HepG2 (cell line): ENCODE data around the gene SIAH3. TPM values are rescaled to one million over a fixed set of nuclear protein-coding genes. Genes with fewer than 3 reads are reported as not detected.
"Not testable (repeated sequence)": the region's sequence is repeated elsewhere in the genome, so short reads cannot be mapped to it uniquely, and the experiment has no call there.

Source experiments
- ATAC-seq: fragments of 200-7000 bp; cut with Tn5 transposase; 3 replicates; pipeline ENCODE4 v1.9.1; 2020; ENCODE audit warnings: mild to moderate bottlenecking, moderate library complexity
- BruUV-seq: library from RNA; stranded (reverse); fragments of 400-500 nt; replicated peaks from 2 replicates; lab custom pipeline; 2021; lab: Mats Ljungman, UMichigan
- CTCF ChIA-PET: fragments of 300-600 bp; formaldehyde crosslinking; extraction: SDS; loops from one replicate; lab custom pipeline; 2021; ENCODE audit warnings: low total read pairs, inconsistent platforms, low intra/inter-chr PET ratio; lab: Yijun Ruan, JAX
- POLR2A ChIA-PET: fragments of 350-600 bp; sonication (Branson Sonifier 250); formaldehyde crosslinking; loops from one replicate; lab custom pipeline; 2020; ENCODE audit warnings: antibody characterized with exemption, inconsistent platforms; lab: Yijun Ruan, JAX
- DNase-seq: peaks from one replicate; pipeline ENCODE4 v3.0.0-alpha.2; 2015; ENCODE audit warnings: low spot score
- FAIRE-seq: peaks from 3 replicates; lab custom pipeline; 2011; peaks lifted over from hg19 to GRCh38; lab: Jason Lieb, UNC
- H2AFZ ChIP-seq: one replicate; pipeline ENCODE4 v1.6.1; 2011; ENCODE audit warnings: low read length, inconsistent platforms
- H3K27ac ChIP-seq: fragments of 300-600 bp; 3 replicates; pipeline ENCODE4 v1.8.0; 2011; ENCODE audit warnings: mixed run types, mild to moderate bottlenecking, mixed read lengths, low read length, inconsistent platforms; ENCODE audit not compliant: insufficient read depth; ENCODE audit errors: extremely low read length
- H3K27me3 ChIP-seq, 2 experiments: fragments of 200-600 bp in 1 of 2; 2 replicates in 1 of 2; 3 replicates in 1 of 2; pipeline versions ENCODE4 v1.6.0 to v1.8.0; 2011; ENCODE audit warnings: low read length in 2 of 2, mild to moderate bottlenecking in 2 of 2, moderate library complexity in 2 of 2, inconsistent platforms in 1 of 2; ENCODE audit not compliant: insufficient read depth in 2 of 2, control insufficient read depth in 1 of 2
- H3K36me3 ChIP-seq, 2 experiments: fragments of 200-600 bp in 1 of 2; replicated peaks in 1 of 2; 2 replicates in 1 of 2; 3 replicates in 1 of 2; pipeline versions ENCODE4 v1.5.1 to v1.8.0; 2011; ENCODE audit warnings: low read length in 2 of 2, inconsistent platforms in 1 of 2; ENCODE audit not compliant: insufficient read depth in 2 of 2, control insufficient read depth in 1 of 2
- H3K4me1 ChIP-seq: 2 replicates; pipeline ENCODE4 v1.5.1; 2012; ENCODE audit warnings: low read length, inconsistent platforms; ENCODE audit not compliant: insufficient read depth
- H3K4me2 ChIP-seq: 2 replicates; pipeline ENCODE4 v1.6.0; 2011; ENCODE audit warnings: low read depth, low read length, inconsistent platforms
- H3K4me3 ChIP-seq, 3 experiments: fragments of 200-600 bp in 1 of 3; sonication (generic), shearing (Covaris generic) in 1 of 3; replicated peaks in 1 of 3; 2 replicates each; pipeline ENCODE4 v1.5.1; 2011 to 2016; ENCODE audit warnings: low read length in 3 of 3, inconsistent platforms in 2 of 3, low read depth in 2 of 3, mild to moderate bottlenecking in 2 of 3, control low read depth in 1 of 3, mixed read lengths in 1 of 3; ENCODE audit not compliant: insufficient read depth in 1 of 3
- H3K79me2 ChIP-seq: one replicate; pipeline ENCODE4 v1.6.1; 2011; ENCODE audit warnings: low read length, inconsistent platforms; ENCODE audit not compliant: insufficient read depth
- H3K9ac ChIP-seq: 2 replicates; pipeline ENCODE4 v1.6.0; 2011; ENCODE audit warnings: mild to moderate bottlenecking, low read depth, low read length, inconsistent platforms; ENCODE audit not compliant: insufficient read depth
- H3K9me3 ChIP-seq: 2 replicates; pipeline ENCODE4 v1.5.1; 2012; ENCODE audit warnings: mild to moderate bottlenecking, low read length
- H4K20me1 ChIP-seq: 2 replicates; pipeline ENCODE4 v1.6.0; 2011; ENCODE audit warnings: inconsistent platforms, mild to moderate bottlenecking, low read length, moderate library complexity; ENCODE audit not compliant: insufficient read depth
- ZNF282 ChIP-seq: fragments of 450-650 bp; IDR thresholded peaks from 2 replicates; pipeline ENCODE4 v1.6.1; 2018; ENCODE audit not compliant: partially characterized antibody
- WGBS: methylation state at CpG from one replicate; pipeline ENCODE4 v1.1.6; 2017; ENCODE audit warnings: low lambda C conversion rate; 5-methylcytosine and 5-hydroxymethylcytosine counted together
- in situ Hi-C: cut with HindIII; loops from 2 replicates; pipeline ENCODE4 v1.10.0; 2017; ENCODE audit warnings: low pct_unique_long_range_greater_than_20kb; ENCODE audit not compliant: extremely low pct_ligation_motif_present
- intact Hi-C: fragments of 100-400 bp; cut with micrococcal nuclease; formaldehyde crosslinking; loops from one replicate; pipeline ENCODE4 v1.10.0; 2022; ENCODE audit not compliant: unreplicated experiment
- polyA plus RNA-seq, 8 experiments: library from polyadenylated mRNA; depleted of rRNA in 3 of 8; stranded (reverse) in 7 of 8; unstranded in 1 of 8; fragments of >200 nt; fragmentation: Illumina TruSeq in 4 of 8; extraction: Trizol in 4 of 8; gene quantifications; 2 replicates each; pipeline versions ENCODE4 v1.2.1 to v1.2.3, GENCODE V29; 2011 to 2016; ENCODE audit warnings: low read depth in 4 of 8, missing spikeins in 1 of 8, mixed read lengths in 1 of 8; ENCODE audit not compliant: insufficient read depth in 1 of 8
- total RNA-seq, 5 experiments: library from RNA; depleted of rRNA; stranded (reverse); fragments of >200 nt; fragmentation: Illumina TruSeq; extraction: Trizol; gene quantifications; 2 replicates each; pipeline ENCODE4 v1.2.3, GENCODE V29; 2016; ENCODE audit warnings: low read depth in 1 of 5

Gene SIAH3
- total and polyA plus RNA-seq, 2 of the 13 experiments (the other 11 are each of a cell fraction or from before 2014, with no cell fraction given), result not detected

- no peak for TF ChIP-seq ZNF282
Measured at GRCh38 chr13:45763419-45763818, 88.1 kb downstream of the SIAH3 start (continued).

GRCh38 chr13:45757589-45757988 is 94.0 kb downstream of the SIAH3 start:
- H3K4me3 ChIP-seq, H4K20me1 ChIP-seq, H3K9me3 ChIP-seq, H3K36me3 ChIP-seq, POLR2A ChIA-PET, H3K27ac ChIP-seq, CTCF ChIA-PET, in situ Hi-C loops, FAIRE-seq, DNase-seq, H2AFZ ChIP-seq, H3K79me2 ChIP-seq, H3K27me3 ChIP-seq, H3K9ac ChIP-seq, ATAC-seq, H3K4me2 ChIP-seq, BruUV-seq, H3K4me1 ChIP-seq, intact Hi-C loops: not testable (repeated sequence)
- WGBS, result 2% methylated on average over 3 of the region's 3 CpGs

- ATAC-seq, CTCF ChIA-PET, BruUV-seq, H3K4me3 ChIP-seq, H3K9ac ChIP-seq, POLR2A ChIA-PET, H3K27ac ChIP-seq, H4K20me1 ChIP-seq, H3K79me2 ChIP-seq, in situ Hi-C loops, FAIRE-seq, H3K4me2 ChIP-seq, DNase-seq, H3K9me3 ChIP-seq, H3K27me3 ChIP-seq, intact Hi-C loops, H2AFZ ChIP-seq, H3K4me1 ChIP-seq, H3K36me3 ChIP-seq: not testable (repeated sequence)
- 25% methylated on average over 1 of the region's 1 CpG for WGBS
Measured at GRCh38 chr13:45756498-45756897, 95.1 kb downstream of the SIAH3 start.
